Measurements from ENCODE around the gene MACROH2A2.
"Not testable (repeated sequence)": the region's sequence is repeated elsewhere in the genome, so short reads cannot be mapped to it uniquely, and the experiment has no call there.

MACROH2A2 gene

DNA sequence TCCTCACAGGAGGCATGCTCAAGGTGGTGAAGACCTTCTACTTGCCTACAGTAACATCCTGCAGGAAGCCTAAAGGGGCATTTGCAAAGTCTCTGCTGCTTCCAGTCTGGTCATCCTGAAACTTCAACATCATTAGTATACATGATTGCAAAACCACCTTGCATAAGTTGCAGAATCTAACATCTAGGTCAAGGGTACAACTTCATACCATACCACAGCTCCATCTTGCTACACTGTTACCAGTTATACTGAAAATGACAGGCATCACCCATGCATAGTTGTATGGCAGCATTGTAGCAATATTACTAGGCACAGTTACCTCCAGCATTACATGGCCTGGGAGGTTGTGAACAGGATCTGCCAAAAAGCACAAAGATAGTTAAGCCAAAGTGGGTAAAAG lies 13.7 kb upstream of the MACROH2A2 start:
- no peak for TF ChIP-seq CTCF (IDR thresholded peaks at IDR 0.05; ENCODE audit: borderline replicate concordance, control extremely low read depth, extremely low read depth, insufficient read depth, missing control alignments)
- in situ Hi-C loops (cut with MboI; ENCODE audit: low sequenced_read_pairs, unreplicated experiment) = no loop called here
- no peak for DNase-seq (ENCODE audit: low spot score)

- TF ChIP-seq CTCF (IDR thresholded peaks at IDR 0.05; ENCODE audit: borderline replicate concordance, control extremely low read depth, extremely low read depth, insufficient read depth, missing control alignments) = no peak
- in situ Hi-C loops (cut with MboI; ENCODE audit: low sequenced_read_pairs, unreplicated experiment) = no loop called here
- DNase-seq (ENCODE audit: low spot score) = no peak
These were observed 11.6 kb upstream of the MACROH2A2 start for GRCh38 chr10:70041016-70041415.

DNA sequence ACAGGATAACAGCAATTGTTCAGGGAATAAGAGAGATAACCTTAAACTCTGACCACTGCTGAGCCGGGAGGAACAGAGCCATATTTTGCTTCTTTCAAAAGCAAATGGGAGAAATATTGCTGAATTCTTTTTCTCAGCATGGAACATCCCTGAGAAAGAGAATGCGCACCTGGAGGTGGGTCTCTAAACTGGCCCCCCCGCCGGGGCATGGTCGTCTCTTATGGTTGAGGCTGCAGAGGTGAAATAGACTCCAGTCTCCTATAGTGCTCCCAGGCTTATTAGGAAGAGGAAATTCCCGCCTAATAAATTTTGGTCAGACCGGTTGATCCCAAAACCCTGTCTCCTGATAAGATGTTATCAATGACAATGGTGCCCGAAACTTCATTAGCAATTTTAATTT lies 10.9 kb upstream of the MACROH2A2 start:
- in situ Hi-C loops (cut with MboI; ENCODE audit: low sequenced_read_pairs, unreplicated experiment); DNase-seq (ENCODE audit: low spot score): not testable (repeated sequence)

DNA sequence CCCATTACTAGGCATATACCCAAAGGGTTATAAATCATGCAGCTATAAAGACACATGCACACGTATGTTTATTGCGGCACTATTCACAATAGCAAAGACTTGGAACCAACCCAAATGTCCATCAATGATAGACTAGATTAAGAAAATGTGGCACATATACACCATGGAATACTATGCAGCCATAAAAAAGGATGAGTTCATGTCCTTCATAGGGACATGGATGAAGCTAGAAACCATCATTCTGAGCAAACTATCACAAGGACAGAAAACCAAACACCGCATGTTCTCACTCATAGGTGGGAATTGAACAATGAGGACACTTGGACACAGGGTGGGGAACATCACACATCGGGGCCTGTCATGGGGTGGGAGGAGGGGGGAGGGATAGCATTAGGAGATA lies 5.6 kb upstream of the MACROH2A2 start:
- DNase-seq (ENCODE audit: low spot score); in situ Hi-C loops (cut with MboI; ENCODE audit: low sequenced_read_pairs, unreplicated experiment): not testable (repeated sequence)

- TF ChIP-seq CTCF (IDR thresholded peaks at IDR 0.05; ENCODE audit: borderline replicate concordance, control extremely low read depth, extremely low read depth, insufficient read depth, missing control alignments) = no peak
- DNase-seq (ENCODE audit: low spot score) = no peak
- in situ Hi-C loops (cut with MboI; ENCODE audit: low sequenced_read_pairs, unreplicated experiment) = no loop called here
These were observed 4.5 kb upstream of the MACROH2A2 start for GRCh38 chr10:70048030-70048723.

GRCh38 chr10:70051848-70052247 lies 798 bp upstream of the MACROH2A2 start:
- in situ Hi-C loops (cut with MboI; ENCODE audit: low sequenced_read_pairs, unreplicated experiment) = no loop called here
- no peak for DNase-seq (ENCODE audit: low spot score)
- no peak for TF ChIP-seq CTCF (IDR thresholded peaks at IDR 0.05; ENCODE audit: borderline replicate concordance, control extremely low read depth, extremely low read depth, insufficient read depth, missing control alignments)

- DNase-seq (ENCODE audit: low spot score) = peak; percentile 38
- no peak for TF ChIP-seq CTCF (IDR thresholded peaks at IDR 0.05; ENCODE audit: borderline replicate concordance, control extremely low read depth, extremely low read depth, insufficient read depth, missing control alignments)
- in situ Hi-C loops (cut with MboI; ENCODE audit: low sequenced_read_pairs, unreplicated experiment) = no loop called here
These were observed 683 bp downstream of the MACROH2A2 start for GRCh38 chr10:70053218-70053840.
